Pons (tissue), 1 donor: ENCODE measurements around the gene TMOD1.
A peak's percentile ranks its signal among the peaks of the same experiment; 100 is the strongest.
"Not testable (repeated sequence)": the region's sequence is repeated elsewhere in the genome, so short reads cannot be mapped to it uniquely, and the experiment has no call there.

Experiments used
- DNase-seq: peaks from one replicate; pipeline ENCODE4 v3.0.0-alpha.2; 2016; ENCODE audit warnings: low spot score

The TMOD1 gene

GRCh38 chr9:97565262-97565661 is 63.8 kb downstream of the TMOD1 start:
- no peak for DNase-seq

- no peak for DNase-seq
Measured at GRCh38 chr9:97567182-97567893, 65.9 kb downstream of the TMOD1 start.

GRCh38 chr9:97567894-97568202 is 66.4 kb downstream of the TMOD1 start:
- DNase-seq = no peak

GRCh38 chr9:97568461-97569275 is 67.2 kb downstream of the TMOD1 start:
- no peak for DNase-seq

GRCh38 chr9:97570899-97571298 is 69.4 kb downstream of the TMOD1 start:
- peak; percentile 57 for DNase-seq

- DNase-seq = no peak
Measured at GRCh38 chr9:97571664-97572063, 70.2 kb downstream of the TMOD1 start.

- DNase-seq = no peak
Measured at GRCh38 chr9:97572196-97572891, 70.9 kb downstream of the TMOD1 start.

- no peak for DNase-seq
Measured at GRCh38 chr9:97572892-97573365, 71.5 kb downstream of the TMOD1 start.

- no peak for DNase-seq
Measured at GRCh38 chr9:97573482-97574073, 72.1 kb downstream of the TMOD1 start.

- not testable (repeated sequence) for DNase-seq
Measured at GRCh38 chr9:97574101-97574571, 72.7 kb downstream of the TMOD1 start.

GRCh38 chr9:97574921-97575672 is 73.6 kb downstream of the TMOD1 start:
- DNase-seq = not testable (repeated sequence)

- no peak for DNase-seq
Measured at GRCh38 chr9:97575673-97576200, 74.3 kb downstream of the TMOD1 start.

GRCh38 chr9:97577051-97577450 is 75.6 kb downstream of the TMOD1 start:
- peak; percentile 49 for DNase-seq

GRCh38 chr9:97578846-97579245 is 77.4 kb downstream of the TMOD1 start:
- no peak for DNase-seq

GRCh38 chr9:97579914-97580313 is 78.4 kb downstream of the TMOD1 start:
- no peak for DNase-seq

GRCh38 chr9:97581590-97581989 is 80.1 kb downstream of the TMOD1 start:
- DNase-seq = not testable (repeated sequence)

- not testable (repeated sequence) for DNase-seq
Measured at GRCh38 chr9:97584778-97585177, 83.3 kb downstream of the TMOD1 start.

GRCh38 chr9:97586909-97587308 is 85.4 kb downstream of the TMOD1 start:
- DNase-seq = not testable (repeated sequence)

- DNase-seq = peak; percentile 49
Measured at GRCh38 chr9:97591535-97591934, 90.1 kb downstream of the TMOD1 start.

- DNase-seq = no peak
Measured at GRCh38 chr9:97592126-97592525, 90.7 kb downstream of the TMOD1 start.

GRCh38 chr9:97593960-97594359 is 92.5 kb downstream of the TMOD1 start:
- no peak for DNase-seq
